NCI-H2081 treated with DMSO at 0.1 percent for 48 hours (cell line): Measurements from ENCODE around the gene ZW10.

ENCODE experiments used
- DNase-seq: peaks from one replicate; lab custom pipeline; 2025; lab: John Stamatoyannopoulos, UW

The ZW10 gene

GRCh38 chr11:113697756-113698407, 75.6 kb downstream of the ZW10 start:
- DNase-seq, result no peak

- DNase-seq, result no peak
These were observed 76.4 kb downstream of the ZW10 start for GRCh38 chr11:113697111-113697510.

- DNase-seq, result no peak
These were observed 78.3 kb downstream of the ZW10 start for GRCh38 chr11:113695207-113695606.

GRCh38 chr11:113694390-113694789, 79.1 kb downstream of the ZW10 start:
- DNase-seq, result no peak

GRCh38 chr11:113693030-113693429, 80.5 kb downstream of the ZW10 start:
- no peak for DNase-seq

- no peak for DNase-seq
These were observed 82.6 kb downstream of the ZW10 start for GRCh38 chr11:113690619-113691569.

- DNase-seq, result no peak
These were observed 83.5 kb downstream of the ZW10 start for GRCh38 chr11:113689768-113690618.

- DNase-seq, result no peak
These were observed 87.7 kb downstream of the ZW10 start for GRCh38 chr11:113685654-113686359.

GRCh38 chr11:113684496-113684895, 89.0 kb downstream of the ZW10 start:
- no peak for DNase-seq

- no peak for DNase-seq
These were observed 89.9 kb downstream of the ZW10 start for GRCh38 chr11:113683481-113684046.
